IMR-90 (cell line): ENCODE data around the gene PNPLA1.

Experiments used
- CTCF ChIP-seq: conservative IDR thresholded peaks from 2 replicates; pipeline ENCODE4 v1.5.1; 2012; ENCODE audit warnings: mild to moderate bottlenecking, low read depth, low read length, improper control_type of control experiment
- POLR2A ChIP-seq: IDR thresholded peaks from 2 replicates; pipeline ENCODE4 v1.6.1; 2012; ENCODE audit warnings: mild to moderate bottlenecking, low read depth, low read length

GRCh38 chr6:36302227-36302976 lies 32.5 kb downstream of the PNPLA1 start:
- TF ChIP-seq POLR2A, result no peak
- peak; percentile 98 for TF ChIP-seq CTCF
